Progenitor cell of endocrine pancreas (in vitro differentiated cells): ENCODE data around the gene GXYLT1. TPM values are rescaled to one million over a fixed set of nuclear protein-coding genes. Genes with fewer than 3 reads are reported as not detected.

Source experiments
- DNase-seq: peaks from one replicate; pipeline ENCODE4 v3.0.0; 2021; ENCODE audit warnings: low spot score; ENCODE audit not compliant: unreplicated experiment
- H3K27ac Mint-ChIP-seq: 2 replicates; pipeline ENCODE4 v1.8.0; 2021; ENCODE audit warnings: mild to moderate bottlenecking, moderate library complexity, mixed read lengths
- H3K27me3 Mint-ChIP-seq: 2 replicates; pipeline ENCODE4 v1.8.0; 2021; ENCODE audit warnings: mixed read lengths
- H3K36me3 Mint-ChIP-seq: 2 replicates; pipeline ENCODE4 v1.8.0; 2022; ENCODE audit warnings: mixed read lengths; ENCODE audit not compliant: insufficient read depth
- H3K4me1 Mint-ChIP-seq: 2 replicates; pipeline ENCODE4 v1.8.0; 2021; ENCODE audit warnings: low read depth, mixed read lengths
- H3K4me3 Mint-ChIP-seq: 2 replicates; pipeline ENCODE4 v1.8.0; 2021; ENCODE audit warnings: low read depth, mild to moderate bottlenecking, moderate library complexity, mixed read lengths
- H3K9me3 Mint-ChIP-seq: 2 replicates; pipeline ENCODE4 v1.8.0; 2021; ENCODE audit warnings: low read depth, mixed read lengths
- CTCF ChIP-seq: fragments of 200-600 bp; sonication (generic); IDR thresholded peaks from one replicate; pipeline ENCODE4 v1.5.0; 2021; ENCODE audit warnings: antibody characterized with exemption, mild to moderate bottlenecking; ENCODE audit not compliant: unreplicated experiment
- total RNA-seq: library from RNA; stranded (reverse); gene quantifications from 2 replicates; pipeline ENCODE4 v1.2.1, GENCODE V29; 2021

GXYLT1 gene
- total RNA-seq, 1 donor from 2014 or later: 23.5 TPM

GRCh38 chr12:42128327-42128726, 16.3 kb downstream of the GXYLT1 start:
- TF ChIP-seq CTCF: no peak
- no peak for DNase-seq
- Mint-ChIP-seq H3K9me3 (no peaks in the 10 kb centered on the region), H3K4me3 (no peak overlapping the region), H3K27ac (no peak overlapping the region), H3K36me3 (no peaks in the 10 kb centered on the region), H3K4me1 (peaks cover 13% of the 10 kb centered on the region), H3K27me3 (no peaks in the 10 kb centered on the region)

GRCh38 chr12:42126963-42127362, 17.7 kb downstream of the GXYLT1 start:
- Mint-ChIP-seq H3K9me3 (no peaks in the 10 kb centered on the region), H3K36me3 (no peaks in the 10 kb centered on the region), H3K27me3 (no peaks in the 10 kb centered on the region), H3K27ac (no peak overlapping the region), H3K4me1 (peaks cover 13% of the 10 kb centered on the region), H3K4me3 (no peak overlapping the region)
- no peak for TF ChIP-seq CTCF
- no peak for DNase-seq

GRCh38 chr12:42125388-42125767, 19.3 kb downstream of the GXYLT1 start:
- Mint-ChIP-seq H3K4me1 (peaks cover 11% of the 10 kb centered on the region), H3K27me3 (no peaks in the 10 kb centered on the region), H3K4me3 (no peak overlapping the region), H3K27ac (no peak overlapping the region), H3K36me3 (no peaks in the 10 kb centered on the region), H3K9me3 (no peaks in the 10 kb centered on the region)
- DNase-seq: no peak
- TF ChIP-seq CTCF: no peak

- Mint-ChIP-seq H3K4me3 (no peak overlapping the region), H3K27ac (no peak overlapping the region), H3K9me3 (no peaks in the 10 kb centered on the region), H3K36me3 (peaks cover 2% of the 10 kb centered on the region), H3K27me3 (no peaks in the 10 kb centered on the region), H3K4me1 (peaks cover 6% of the 10 kb centered on the region)
- TF ChIP-seq CTCF: no peak
- DNase-seq: no peak
Observed at GRCh38 chr12:42124764-42125387, 19.8 kb downstream of the GXYLT1 start.

- Mint-ChIP-seq H3K4me1 (no peaks in the 10 kb centered on the region), H3K27ac (no peak overlapping the region), H3K9me3 (peaks cover 2% of the 10 kb centered on the region), H3K4me3 (no peak overlapping the region), H3K27me3 (no peaks in the 10 kb centered on the region), H3K36me3 (peaks cover 29% of the 10 kb centered on the region)
- no peak for DNase-seq
- TF ChIP-seq CTCF: no peak
Observed at GRCh38 chr12:42119085-42119633, 25.5 kb downstream of the GXYLT1 start.
